Esophagus muscularis mucosa (tissue), 4 donors: Measurements from ENCODE around the gene IL17RD. TPM values are rescaled to one million over a fixed set of nuclear protein-coding genes. Genes with fewer than 3 reads are reported as not detected.
A peak's percentile ranks its signal among the peaks of the same experiment; 100 is the strongest.

Source experiments
- DNase-seq: peaks from one replicate; pipeline ENCODE4 v3.0.0-alpha.2; 2017; ENCODE audit errors: extremely low spot score
- H3K27ac ChIP-seq, 4 donors: fragments of 200-600 bp; sonication (generic); replicated peaks in 1 of 4; 1 replicate in 3 of 4; 2 replicates in 1 of 4; pipeline ENCODE4 v1.5.1; 2016 to 2019; ENCODE audit warnings: mild to moderate bottlenecking in 1 of 4
- H3K27me3 ChIP-seq, 4 donors: fragments of 200-600 bp; sonication (generic); one replicate each; pipeline versions ENCODE4 v1.5.1 to v1.6.0; 2016 to 2019
- H3K36me3 ChIP-seq, 4 donors: fragments of 200-600 bp; sonication (generic); one replicate each; pipeline ENCODE4 v1.5.1; 2016 to 2019
- H3K4me1 ChIP-seq, 4 donors: fragments of 200-600 bp; sonication (generic); one replicate each; pipeline ENCODE4 v1.5.1; 2016 to 2019
- H3K4me3 ChIP-seq, 4 donors: fragments of 200-600 bp; sonication (generic); 1 replicate in 2 of 4; 2 replicates in 2 of 4; pipeline ENCODE4 v1.5.1; 2016 to 2019; ENCODE audit warnings: mild to moderate bottlenecking in 4 of 4, moderate library complexity in 1 of 4
- H3K9me3 ChIP-seq, 4 donors: fragments of 200-600 bp; sonication (generic); 1 replicate in 3 of 4; 2 replicates in 1 of 4; pipeline ENCODE4 v1.5.1; 2016 to 2019
- EP300 ChIP-seq: sonication (generic); formaldehyde crosslinking; IDR thresholded peaks from one replicate; pipeline ENCODE4 v1.6.1; 2017; ENCODE audit warnings: antibody characterized with exemption
- POLR2A ChIP-seq: fragments of 450-650 bp; IDR thresholded peaks from one replicate; pipeline ENCODE4 v1.6.1; 2017; ENCODE audit warnings: antibody characterized with exemption, moderate library complexity, mild to moderate bottlenecking, low read depth
- POLR2AphosphoS5 ChIP-seq, 2 donors: sonication (generic); formaldehyde crosslinking; IDR thresholded peaks; one replicate each; pipeline ENCODE4 v1.6.1; 2017; ENCODE audit warnings: antibody characterized with exemption in 2 of 2
- WGBS: methylation state at CpG from one replicate; pipeline ENCODE4 v1.1.5; 2018; 5-methylcytosine and 5-hydroxymethylcytosine counted together
- intact Hi-C: fragments of 100-400 bp; cut with DNase I; formaldehyde crosslinking; loops from one replicate; pipeline ENCODE4 v1.15.1; 2023
- total RNA-seq, 4 donors: library from RNA; depleted of rRNA; stranded (reverse); fragments of >200 nt; gene quantifications; one replicate each; pipeline versions ENCODE4 v1.1.0 to v1.2.1, GENCODE V29; 2016
- TF ChIP-seq, protein P1 (sequence below), 3 experiments: fragments of 200-600 bp in 2 of 3; fragments of 450-650 bp in 1 of 3; sonication (generic) in 2 of 3; IDR thresholded peaks; one replicate each; pipeline ENCODE4 v1.5.1; 2017 to 2019; ENCODE audit warnings: antibody characterized with exemption in 3 of 3, mild to moderate bottlenecking in 2 of 3, moderate library complexity in 1 of 3

The IL17RD gene
- total RNA-seq, 4 donors from 2014 or later, result 6.1 to 13.2 (median 9.5) TPM

DNA sequence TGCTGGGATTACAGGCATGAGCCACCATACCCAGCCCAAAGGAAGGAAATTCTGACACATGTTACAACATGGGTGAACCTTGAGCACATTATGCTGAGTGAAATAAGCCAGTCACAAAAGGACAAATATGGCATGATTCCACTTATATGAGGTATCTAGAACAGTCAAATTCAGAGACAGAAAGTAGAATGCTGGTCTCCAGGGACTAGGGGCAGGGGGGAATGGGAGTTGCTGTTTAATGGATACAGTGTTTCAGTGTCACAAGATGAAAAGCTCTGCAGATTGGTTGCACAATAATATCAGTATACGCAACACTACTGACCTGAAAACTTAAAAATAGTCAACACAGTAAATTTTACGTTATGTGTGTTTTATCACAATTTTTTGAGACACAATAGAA is 100.6 kb downstream of the IL17RD start:
- WGBS, result 85% methylated on average over 2 of the region's 2 CpGs
- TF ChIP-seq POLR2A, result no peak
- Histone ChIP-seq H3K27me3 (no peaks in the 10 kb centered on the region), H3K4me1 (peaks cover 30 to 66% (median 59%) of the 10 kb centered on the region in 4 donors), H3K27ac (no peak overlapping the region), H3K36me3 (no peaks in the 10 kb centered on the region), H3K9me3 (no peaks in the 10 kb centered on the region), H3K4me3 (no peak overlapping the region)
- DNase-seq, result no peak
- intact Hi-C loops, result no loop called here

DNA sequence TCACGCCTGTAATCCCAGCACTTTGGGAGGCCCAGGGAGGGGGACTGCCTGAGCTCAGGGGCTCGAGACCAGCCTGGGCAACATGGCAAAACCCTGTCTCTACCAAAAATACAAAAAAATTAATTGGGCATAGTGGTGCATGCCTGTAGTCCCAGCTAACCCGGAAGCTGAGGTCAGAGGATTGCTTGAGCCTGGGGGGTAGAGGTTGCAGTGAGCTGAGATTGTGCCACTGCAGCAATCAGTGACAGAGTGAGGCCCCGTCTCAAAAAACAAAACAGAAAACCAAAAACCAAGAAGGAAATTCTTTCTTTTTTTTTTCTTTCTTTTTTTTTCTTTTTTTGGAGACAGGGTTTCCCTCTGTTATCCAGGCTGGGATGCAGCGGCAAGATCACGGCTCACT is 101.2 kb downstream of the IL17RD start:
- 88% methylated on average over 6 of the region's 6 CpGs for WGBS
- no peaks in the 10 kb centered on the region for H3K27me3 ChIP-seq
- intact Hi-C loops, result no loop called here
- DNase-seq, result no peak
- no peak overlapping the region for H3K4me3 ChIP-seq
- no peak overlapping the region for H3K27ac ChIP-seq
- no peaks in the 10 kb centered on the region for H3K36me3 ChIP-seq
- TF ChIP-seq POLR2A, result no peak
- no peak for TF ChIP-seq POLR2AphosphoS5 (IDR thresholded peaks at IDR 0.05)
- TF ChIP-seq, protein P1, sequence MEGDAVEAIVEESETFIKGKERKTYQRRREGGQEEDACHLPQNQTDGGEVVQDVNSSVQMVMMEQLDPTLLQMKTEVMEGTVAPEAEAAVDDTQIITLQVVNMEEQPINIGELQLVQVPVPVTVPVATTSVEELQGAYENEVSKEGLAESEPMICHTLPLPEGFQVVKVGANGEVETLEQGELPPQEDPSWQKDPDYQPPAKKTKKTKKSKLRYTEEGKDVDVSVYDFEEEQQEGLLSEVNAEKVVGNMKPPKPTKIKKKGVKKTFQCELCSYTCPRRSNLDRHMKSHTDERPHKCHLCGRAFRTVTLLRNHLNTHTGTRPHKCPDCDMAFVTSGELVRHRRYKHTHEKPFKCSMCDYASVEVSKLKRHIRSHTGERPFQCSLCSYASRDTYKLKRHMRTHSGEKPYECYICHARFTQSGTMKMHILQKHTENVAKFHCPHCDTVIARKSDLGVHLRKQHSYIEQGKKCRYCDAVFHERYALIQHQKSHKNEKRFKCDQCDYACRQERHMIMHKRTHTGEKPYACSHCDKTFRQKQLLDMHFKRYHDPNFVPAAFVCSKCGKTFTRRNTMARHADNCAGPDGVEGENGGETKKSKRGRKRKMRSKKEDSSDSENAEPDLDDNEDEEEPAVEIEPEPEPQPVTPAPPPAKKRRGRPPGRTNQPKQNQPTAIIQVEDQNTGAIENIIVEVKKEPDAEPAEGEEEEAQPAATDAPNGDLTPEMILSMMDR (IDR thresholded peaks at IDR 0.05), result no peak
- no peak for TF ChIP-seq EP300
- no peaks in the 10 kb centered on the region for H3K9me3 ChIP-seq
- peaks cover 30 to 65% (median 58%) of the 10 kb centered on the region in 4 donors for H3K4me1 ChIP-seq

DNA sequence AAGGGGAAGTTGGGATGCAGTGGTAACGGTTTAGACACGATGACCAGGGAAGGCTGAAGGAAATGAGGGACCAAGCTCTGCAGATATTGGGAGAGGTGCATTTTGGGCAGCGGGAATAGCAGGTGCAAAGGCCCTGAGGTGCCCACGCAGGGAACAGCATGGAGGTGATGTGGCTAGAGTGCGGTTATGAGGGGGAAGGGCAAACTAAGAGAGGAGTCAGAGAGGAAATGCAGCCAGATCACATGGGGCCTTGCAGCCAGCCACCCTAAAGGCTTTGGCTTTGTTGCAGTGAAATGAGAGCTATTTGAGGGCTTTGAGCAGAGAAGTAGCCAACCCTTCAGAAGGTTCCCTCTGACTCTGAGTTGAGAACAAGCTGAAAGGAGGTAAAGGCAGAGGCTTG is 102.1 kb downstream of the IL17RD start:
- H3K9me3 ChIP-seq, result no peaks in the 10 kb centered on the region
- H3K27ac ChIP-seq, result peak overlapping the region in 2 of 4 donors; percentile 57 to 80
- intact Hi-C loops, result no loop called here
- 87% methylated on average over 5 of the region's 5 CpGs for WGBS
- H3K36me3 ChIP-seq, result no peaks in the 10 kb centered on the region
- TF ChIP-seq, protein P1 (IDR thresholded peaks at IDR 0.05), result no peak
- no peak for TF ChIP-seq EP300
- TF ChIP-seq POLR2AphosphoS5 (IDR thresholded peaks at IDR 0.05), result no peak
- TF ChIP-seq POLR2A, result no peak
- peaks cover 24 to 55% (median 49%) of the 10 kb centered on the region in 4 donors for H3K4me1 ChIP-seq
- DNase-seq, result no peak
- no peak overlapping the region for H3K4me3 ChIP-seq
- no peaks in the 10 kb centered on the region for H3K27me3 ChIP-seq

DNA sequence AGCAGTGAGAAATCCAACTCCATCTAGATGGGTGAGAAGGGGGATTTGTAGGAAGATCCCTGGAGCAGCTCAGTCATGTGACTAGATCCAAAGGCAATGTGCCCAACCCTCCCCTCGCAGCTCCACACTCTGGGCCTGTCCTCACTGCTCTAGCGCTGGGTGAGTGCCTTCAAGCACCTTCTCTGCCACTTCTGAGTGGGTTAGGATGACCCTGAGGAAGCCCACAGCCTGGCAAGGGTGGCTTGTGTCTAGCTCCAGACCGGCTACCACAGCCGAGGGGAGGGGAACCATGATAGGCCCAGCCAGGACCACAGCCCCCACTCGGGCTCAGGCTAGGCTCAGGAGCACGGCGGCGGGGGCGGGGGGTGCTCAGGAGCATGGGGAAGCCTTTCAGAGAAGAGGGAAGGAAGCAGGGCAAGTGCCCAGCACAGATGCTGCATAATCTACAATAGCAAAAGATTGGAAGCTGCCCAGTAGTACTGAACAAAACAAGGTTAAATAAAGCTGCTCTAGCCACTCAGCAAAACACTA is 103.0 kb downstream of the IL17RD start:
- 31% methylated on average over 9 of the region's 9 CpGs for WGBS
- H3K27me3 ChIP-seq, result no peaks in the 10 kb centered on the region
- H3K36me3 ChIP-seq, result no peaks in the 10 kb centered on the region
- intact Hi-C loops, result no loop called here
- no peak for DNase-seq
- TF ChIP-seq, protein P1 (IDR thresholded peaks at IDR 0.05), result no peak
- TF ChIP-seq POLR2AphosphoS5 (IDR thresholded peaks at IDR 0.05), result no peak
- no peak for TF ChIP-seq EP300
- no peak for TF ChIP-seq POLR2A
- no peak overlapping the region for H3K4me3 ChIP-seq
- peaks cover 19 to 48% (median 42%) of the 10 kb centered on the region in 4 donors for H3K4me1 ChIP-seq
- H3K9me3 ChIP-seq, result no peaks in the 10 kb centered on the region
- H3K27ac ChIP-seq, result peak overlapping the region; percentile 57 to 80 (median 66)

DNA sequence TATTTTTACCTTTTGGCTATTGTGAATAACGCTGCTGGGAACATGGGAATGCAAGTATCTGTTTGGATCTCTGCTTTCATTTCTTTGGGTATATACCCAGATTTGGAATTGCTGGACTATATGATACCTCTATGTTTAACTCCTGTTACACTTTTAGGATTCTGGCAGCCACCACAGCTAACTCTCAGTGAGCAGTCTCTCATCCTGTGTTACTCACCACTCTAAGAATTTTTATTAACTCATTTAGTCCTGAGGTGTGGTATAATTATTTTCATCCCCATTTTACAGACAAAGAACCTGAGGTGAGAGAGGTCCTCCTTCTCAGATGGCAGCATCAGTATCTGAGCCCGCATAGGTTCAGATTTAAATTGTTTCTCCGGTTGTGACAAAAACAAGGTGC is 103.6 kb downstream of the IL17RD start:
- TF ChIP-seq, protein P1 (IDR thresholded peaks at IDR 0.05), result no peak
- TF ChIP-seq EP300, result no peak
- TF ChIP-seq POLR2AphosphoS5 (IDR thresholded peaks at IDR 0.05), result no peak
- TF ChIP-seq POLR2A, result no peak
- no peak for DNase-seq
- no peaks in the 10 kb centered on the region for H3K9me3 ChIP-seq
- peaks cover 19 to 48% (median 42%) of the 10 kb centered on the region in 4 donors for H3K4me1 ChIP-seq
- H3K27ac ChIP-seq, result peak overlapping the region; percentile 57 to 80 (median 66)
- no peak overlapping the region for H3K4me3 ChIP-seq
- 88% methylated on average over 3 of the region's 3 CpGs for WGBS
- intact Hi-C loops, result no loop called here
- H3K27me3 ChIP-seq, result no peaks in the 10 kb centered on the region
- no peaks in the 10 kb centered on the region for H3K36me3 ChIP-seq
